ENCODE data around the gene SYNGR3. TPM values are rescaled to one million over a fixed set of nuclear protein-coding genes. Genes with fewer than 3 reads are reported as not detected.
A peak's percentile ranks its signal among the peaks of the same experiment; 100 is the strongest.

SYNGR3 gene
- total RNA-seq, 4 donors from 2014 or later = 2.7 to 4.8 (median 2.9) TPM; not detected in 1

- intact Hi-C loops (cut with DNase I; ENCODE audit: low total_unique reads) (no loop called here), in situ Hi-C loops (cut with MboI; ENCODE audit: low pct_ligation_motif_present in 1 of 4, low pct_unique_long_range_greater_than_20kb in 1 of 4, low sequenced_read_pairs in 3 of 4) (loop anchor here in 2 of 4 donors (10.0 to 25.0 kb wide), 2 partner anchors 121 to 129 kb away; partner anchors contain the start of genes RAB26 (in 2 of the 2) and PKD1 (in 1 of the 2))
- Histone ChIP-seq H3K36me3 (no peaks in the 10 kb centered on the region), H3K27ac (peak overlapping the region; percentile 72 to 80 (median 76)), H3K9me3 (no peaks in the 10 kb centered on the region), H3K4me1 (peaks cover 6 to 31% (median 25%) of the 10 kb centered on the region in 4 donors), H3K27me3 (peaks cover 26% of the 10 kb centered on the region), H3K4me3 (no peak overlapping the region)
- TF ChIP-seq POLR2AphosphoS5 (IDR thresholded peaks at IDR 0.05) (no peak), POLR2A (IDR thresholded peaks at IDR 0.05) (no peak), EP300 (IDR thresholded peaks at IDR 0.05; ENCODE audit: low read depth) (no peak), CTCF (IDR thresholded peaks at IDR 0.05) (no peak)
- DNase-seq = no peak
- 57 to 66% methylated on average over 3 to 7 of the region's 7 CpGs for WGBS, 2 donors (ENCODE audit: low coverage in 1 of 2)
Measured at GRCh38 chr16:2015947-2016208, 26.1 kb downstream of the SYNGR3 start.

- Histone ChIP-seq H3K4me3 (no peak overlapping the region), H3K27ac (peak overlapping the region in 3 of 4 donors; percentile 72 to 80 (median 78)), H3K9me3 (no peaks in the 10 kb centered on the region), H3K4me1 (peaks cover 6 to 31% (median 25%) of the 10 kb centered on the region in 4 donors), H3K27me3 (peaks cover 32% of the 10 kb centered on the region), H3K36me3 (no peaks in the 10 kb centered on the region)
- in situ Hi-C loops (cut with MboI; ENCODE audit: low pct_ligation_motif_present in 1 of 4, low pct_unique_long_range_greater_than_20kb in 1 of 4, low sequenced_read_pairs in 3 of 4) (loop anchor here in 2 of 4 donors (10.0 to 25.0 kb wide), 2 partner anchors 121 to 128 kb away; partner anchors contain the start of genes RAB26 (in 2 of the 2) and PKD1 (in 1 of the 2)), intact Hi-C loops (cut with DNase I; ENCODE audit: low total_unique reads) (no loop called here)
- DNase-seq = no peak
- TF ChIP-seq CTCF (IDR thresholded peaks at IDR 0.05) = peak; percentile 8 to 20 (median 12)
- TF ChIP-seq EP300 (IDR thresholded peaks at IDR 0.05; ENCODE audit: low read depth) = no peak
- TF ChIP-seq POLR2A (IDR thresholded peaks at IDR 0.05) = no peak
- 58 to 83% methylated on average over 1 to 13 of the region's 13 CpGs for WGBS, 2 donors (ENCODE audit: low coverage in 1 of 2)
Measured at GRCh38 chr16:2016407-2016922, 26.7 kb downstream of the SYNGR3 start.

GRCh38 chr16:2019518-2019920 lies 29.7 kb downstream of the SYNGR3 start, which contains the start of gene NPW:
NPW (plus strand) TSS chr16:2019785.
- in situ Hi-C loops (cut with MboI; ENCODE audit: low pct_ligation_motif_present in 1 of 4, low pct_unique_long_range_greater_than_20kb in 1 of 4, low sequenced_read_pairs in 3 of 4) (loop anchor here in 2 of 4 donors (10.0 to 25.0 kb wide), 2 partner anchors 118 to 125 kb away; partner anchors contain the start of genes RAB26 (in 2 of the 2) and PKD1 (in 1 of the 2)), intact Hi-C loops (cut with DNase I; ENCODE audit: low total_unique reads) (no loop called here)
- TF ChIP-seq EP300 (IDR thresholded peaks at IDR 0.05; ENCODE audit: low read depth) (no peak), CTCF (IDR thresholded peaks at IDR 0.05) (no peak), POLR2AphosphoS5 (IDR thresholded peaks at IDR 0.05) (no peak), POLR2A (IDR thresholded peaks at IDR 0.05) (no peak)
- no peaks in the 10 kb centered on the region for H3K36me3 ChIP-seq
- peaks cover 16 to 48% (median 39%) of the 10 kb centered on the region in 4 donors for H3K4me1 ChIP-seq
- no peaks in the 10 kb centered on the region for H3K9me3 ChIP-seq
- H3K4me3 ChIP-seq = peak within 1 kb of the TSS in 2 of 4 donors; percentile 11 to 26
- no peak within 1 kb of the TSS for H3K27ac ChIP-seq
- WGBS, 2 donors (ENCODE audit: low coverage in 1 of 2) = 1% methylated on average over 9 of the region's 33 CpGs; no CpG with 5 or more reads in 1 of the 2 donors
- H3K27me3 ChIP-seq = peaks cover 37% of the 10 kb centered on the region
- DNase-seq = no peak

- Histone ChIP-seq H3K36me3 (no peaks in the 10 kb centered on the region), H3K27me3 (peaks cover 37% of the 10 kb centered on the region), H3K9me3 (no peaks in the 10 kb centered on the region), H3K4me1 (peaks cover 16 to 42% (median 37%) of the 10 kb centered on the region in 4 donors), H3K4me3 (peak overlapping the region in 2 of 4 donors; percentile 11 to 26), H3K27ac (no peak overlapping the region)
- DNase-seq = no peak
- whole genome bisulfite sequencing, 2 donors (ENCODE audit: low coverage in 1 of 2) = 8% methylated on average over 78 of the region's 96 CpGs; no CpG with 5 or more reads in 1 of the 2 donors
- intact Hi-C loops (cut with DNase I; ENCODE audit: low total_unique reads) (no loop called here), in situ Hi-C loops (cut with MboI; ENCODE audit: low pct_ligation_motif_present in 1 of 4, low pct_unique_long_range_greater_than_20kb in 1 of 4, low sequenced_read_pairs in 3 of 4) (loop anchor here (10.0 to 25.0 kb wide), 2 partner anchors 117 to 125 kb away; partner anchors contain the start of genes RAB26 (in 4 of the 4) and PKD1 (in 1 of the 4))
- no peak for TF ChIP-seq EP300 (IDR thresholded peaks at IDR 0.05; ENCODE audit: low read depth)
- no peak for TF ChIP-seq POLR2A (IDR thresholded peaks at IDR 0.05)
- no peak for TF ChIP-seq POLR2AphosphoS5 (IDR thresholded peaks at IDR 0.05)
- TF ChIP-seq CTCF (IDR thresholded peaks at IDR 0.05) = no peak
Measured at GRCh38 chr16:2019921-2020831, 30.4 kb downstream of the SYNGR3 start.
